Coronary artery (tissue), 2 donors: ENCODE data around the gene ARHGEF1.
A peak's percentile ranks its signal among the peaks of the same experiment; 100 is the strongest.

Source experiments
- DNase-seq: peaks from one replicate; pipeline ENCODE4 v3.0.0-alpha.2; 2017; ENCODE audit warnings: low spot score
- H3K27ac ChIP-seq, 2 donors: fragments of 200-600 bp; sonication (generic); one replicate each; pipeline ENCODE4 v1.5.1; 2016 to 2019
- H3K4me3 ChIP-seq: fragments of 200-600 bp; sonication (generic); 2 replicates; pipeline ENCODE4 v1.5.1; 2016; ENCODE audit warnings: mild to moderate bottlenecking, moderate library complexity
- CTCF ChIP-seq: fragments of 200-600 bp; sonication (generic); IDR thresholded peaks from one replicate; pipeline ENCODE4 v1.5.1; 2019; ENCODE audit warnings: antibody characterized with exemption

The ARHGEF1 gene

GRCh38 chr19:41876847-41877832 is 5.8 kb upstream of the ARHGEF1 start, which contains the start of gene CD79A:
Gene CD79A, plus strand, starts transcription at chr19:41877279. Its CDS starts 26 bp downstream, at chr19:41877305.
- Histone ChIP-seq H3K27ac (no peak within 1 kb of the TSS), H3K4me3 (no peak within 1 kb of the TSS)
- no peak for TF ChIP-seq CTCF
- no peak for DNase-seq

- Histone ChIP-seq H3K4me3 (no peak overlapping the region), H3K27ac (no peak overlapping the region)
Observed at GRCh38 chr19:41877916-41878905, 4.8 kb upstream of the ARHGEF1 start.

DNA sequence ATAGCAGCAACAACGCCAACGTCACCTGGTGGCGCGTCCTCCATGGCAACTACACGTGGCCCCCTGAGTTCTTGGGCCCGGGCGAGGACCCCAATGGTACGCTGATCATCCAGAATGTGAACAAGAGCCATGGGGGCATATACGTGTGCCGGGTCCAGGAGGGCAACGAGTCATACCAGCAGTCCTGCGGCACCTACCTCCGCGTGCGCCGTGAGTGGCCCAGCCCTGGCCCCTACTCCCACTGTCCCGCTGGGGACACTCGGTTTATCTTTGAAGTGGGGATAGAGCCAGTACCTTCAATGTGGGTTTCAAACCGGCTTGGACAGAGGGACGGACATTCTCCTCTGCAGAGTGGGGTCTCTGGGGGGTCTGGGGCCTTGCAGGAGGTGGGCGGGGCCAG is 3.9 kb upstream of the ARHGEF1 start:
- Histone ChIP-seq H3K4me3 (no peak overlapping the region), H3K27ac (no peak overlapping the region)
- TF ChIP-seq CTCF = no peak
- DNase-seq = no peak

More at GRCh38 chr19:41877916-41878905, 4.8 kb upstream of the ARHGEF1 start:
- no peak for TF ChIP-seq CTCF
- no peak for DNase-seq

DNA sequence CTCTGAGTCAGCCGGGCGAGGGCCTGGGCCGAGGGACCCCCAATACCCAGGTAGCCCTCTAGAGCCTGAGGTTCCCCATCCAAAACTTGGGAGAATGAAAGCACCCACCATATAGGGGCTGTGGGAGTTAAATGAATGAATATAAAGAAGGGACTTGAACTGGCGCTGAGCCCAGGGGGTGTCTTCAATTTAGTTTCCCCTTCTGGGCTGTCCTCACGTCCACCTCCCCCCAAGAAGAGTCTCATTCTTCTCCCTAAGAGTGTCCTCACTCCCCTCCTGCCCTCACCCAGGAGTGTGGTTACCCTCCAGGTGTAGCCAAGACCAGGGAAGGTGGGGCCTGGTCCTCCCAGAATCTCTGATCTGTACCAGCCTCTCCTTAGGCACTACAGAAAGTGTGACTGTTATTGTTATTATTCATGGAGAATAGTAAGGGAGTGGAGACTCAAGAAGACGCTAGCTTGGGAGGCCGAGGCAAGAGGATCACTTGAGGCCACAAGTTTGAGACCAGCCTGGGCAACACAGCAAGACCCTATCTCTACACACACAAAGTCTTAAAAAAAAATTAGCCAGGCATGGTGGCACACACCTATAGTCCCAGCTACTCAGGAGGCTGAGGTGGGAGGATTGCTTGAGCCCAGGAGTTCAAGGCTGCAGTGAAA is 3.2 kb upstream of the ARHGEF1 start:
- no peak for TF ChIP-seq CTCF
- no peak overlapping the region for H3K4me3 ChIP-seq

DNA sequence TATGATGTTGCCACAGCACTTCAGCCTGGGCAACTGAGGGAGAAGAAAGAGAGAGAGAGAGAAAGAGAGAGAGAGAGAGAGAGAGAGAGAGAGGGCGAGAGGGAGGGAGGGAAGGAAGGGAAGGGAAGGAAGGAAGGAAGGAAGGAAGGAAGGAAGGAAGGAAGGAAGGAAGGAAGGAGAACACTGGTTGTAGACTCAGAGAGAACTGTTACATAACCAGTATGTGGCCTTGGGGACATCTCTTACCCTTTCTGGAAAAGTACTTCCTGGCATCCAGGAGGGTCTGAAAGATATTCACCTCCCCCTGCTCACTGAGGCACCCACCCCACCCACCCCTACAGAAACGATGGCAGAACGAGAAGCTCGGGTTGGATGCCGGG is 2.7 kb upstream of the ARHGEF1 start:
- no peak overlapping the region for H3K27ac ChIP-seq
- no peak for TF ChIP-seq CTCF

More for the DNA sequence above, 3.2 kb upstream of the ARHGEF1 start:
- H3K27ac ChIP-seq = no peak overlapping the region
- no peak for DNase-seq

GRCh38 chr19:41883463-41883820 is 458 bp downstream of the ARHGEF1 start:
- TF ChIP-seq CTCF = no peak
- H3K27ac ChIP-seq = peak overlapping the region; percentile 63 to 83
- peak overlapping the region; percentile 82 for H3K4me3 ChIP-seq
- DNase-seq = no peak

More for the DNA sequence above, 2.7 kb upstream of the ARHGEF1 start:
- H3K4me3 ChIP-seq = no peak overlapping the region
- no peak for DNase-seq
